Nephron progenitor cell (in vitro differentiated cells): ENCODE results near the gene SGK2.

Experiments
- DNase-seq: peaks from one replicate; pipeline ENCODE4 v3.0.0; 2021
- H3K27ac Mint-ChIP-seq: 2 replicates; pipeline ENCODE4 v1.8.0; 2021; ENCODE audit warnings: mild to moderate bottlenecking, moderate library complexity, mixed read lengths
- H3K27me3 Mint-ChIP-seq: 2 replicates; pipeline ENCODE4 v1.8.0; 2021; ENCODE audit warnings: mild to moderate bottlenecking, low read depth, mixed read lengths; ENCODE audit not compliant: poor library complexity
- H3K36me3 Mint-ChIP-seq: 2 replicates; pipeline ENCODE4 v1.8.0; 2021; ENCODE audit warnings: low read depth, mixed read lengths
- H3K4me1 Mint-ChIP-seq: 2 replicates; pipeline ENCODE4 v1.8.0; 2021; ENCODE audit warnings: mixed read lengths
- H3K4me3 Mint-ChIP-seq: 2 replicates; pipeline ENCODE4 v1.8.0; 2021; ENCODE audit warnings: mild to moderate bottlenecking, moderate library complexity, mixed read lengths
- H3K9me3 Mint-ChIP-seq: 2 replicates; pipeline ENCODE4 v1.8.0; 2021; ENCODE audit warnings: mild to moderate bottlenecking, moderate library complexity, mixed read lengths
- CTCF ChIP-seq: fragments of 200-600 bp; sonication (generic); IDR thresholded peaks from 2 replicates; pipeline ENCODE4 v1.5.0; 2021; ENCODE audit warnings: antibody characterized with exemption

Gene SGK2

GRCh38 chr20:43515628-43516027, 43.2 kb upstream of the SGK2 start:
- Mint-ChIP-seq H3K4me3 (peak overlapping the region; percentile 96), H3K27ac (no peak overlapping the region), H3K4me1 (peaks cover 19% of the 10 kb centered on the region), H3K36me3 (peaks cover 32% of the 10 kb centered on the region), H3K9me3 (peaks cover 7% of the 10 kb centered on the region), H3K27me3 (no peaks in the 10 kb centered on the region)
- no peak for TF ChIP-seq CTCF
- DNase-seq, result no peak

DNA sequence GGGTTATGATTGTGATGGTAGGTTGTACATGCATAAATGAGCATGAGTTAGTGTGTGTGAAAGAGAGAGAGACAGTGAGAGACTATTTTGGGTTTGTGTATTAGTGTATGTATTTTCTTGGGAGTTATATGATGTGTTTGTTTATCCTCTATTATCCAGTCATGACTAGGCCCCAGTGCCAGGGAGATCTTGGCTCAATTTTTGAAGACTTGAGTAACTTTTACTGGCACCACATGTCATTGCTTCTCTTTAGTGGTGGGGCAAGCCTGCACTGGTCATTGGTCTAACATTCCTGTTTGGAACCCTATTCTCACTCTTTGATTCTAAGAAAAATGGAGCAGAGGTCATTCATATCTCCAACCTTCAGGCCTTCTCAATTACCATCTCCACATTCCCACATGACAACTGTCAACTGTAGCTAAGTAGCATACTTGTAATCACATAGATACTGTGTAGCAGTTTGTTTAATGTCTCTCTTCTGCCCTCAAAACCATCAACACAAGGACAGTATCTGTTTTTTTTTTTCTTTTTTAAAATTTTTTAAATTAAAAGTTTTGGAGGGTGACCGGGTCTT, 42.5 kb upstream of the SGK2 start:
- H3K4me1 Mint-ChIP-seq, result peaks cover 19% of the 10 kb centered on the region
- H3K9me3 Mint-ChIP-seq, result peaks cover 9% of the 10 kb centered on the region
- H3K27ac Mint-ChIP-seq, result no peak overlapping the region
- H3K27me3 Mint-ChIP-seq, result no peaks in the 10 kb centered on the region
- no peak overlapping the region for H3K4me3 Mint-ChIP-seq
- no peak for DNase-seq
- TF ChIP-seq CTCF, result no peak
- peaks cover 39% of the 10 kb centered on the region for H3K36me3 Mint-ChIP-seq

- Mint-ChIP-seq H3K36me3 (peaks cover 53% of the 10 kb centered on the region), H3K27me3 (no peaks in the 10 kb centered on the region), H3K4me3 (no peak overlapping the region), H3K27ac (no peak overlapping the region), H3K9me3 (peaks cover 18% of the 10 kb centered on the region), H3K4me1 (peaks cover 8% of the 10 kb centered on the region)
- no peak for DNase-seq
- TF ChIP-seq CTCF, result no peak
Measured at GRCh38 chr20:43520074-43520630, 38.7 kb upstream of the SGK2 start.

DNA sequence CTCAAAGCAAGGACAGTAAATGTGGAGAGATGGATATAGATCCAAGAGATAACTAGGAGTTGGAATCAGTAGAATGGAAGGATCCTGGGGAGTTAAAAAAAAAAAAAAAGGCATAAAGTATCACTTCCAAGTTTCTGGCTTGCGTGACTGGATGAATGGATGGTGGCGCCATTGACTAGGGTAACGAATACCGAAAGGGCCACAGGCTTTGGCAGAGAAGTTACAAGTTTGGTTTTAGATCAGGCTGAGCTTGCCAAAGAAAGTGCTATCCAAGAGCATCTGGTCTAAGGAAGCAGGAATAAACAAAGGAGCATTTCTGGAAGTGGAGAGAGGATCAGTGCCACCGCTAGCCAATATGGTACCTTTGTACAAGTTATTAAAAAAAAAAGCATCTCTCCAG, 33.8 kb upstream of the SGK2 start:
- H3K9me3 Mint-ChIP-seq, result peaks cover 16% of the 10 kb centered on the region
- DNase-seq, result no peak
- H3K4me1 Mint-ChIP-seq, result no peaks in the 10 kb centered on the region
- no peak overlapping the region for H3K27ac Mint-ChIP-seq
- TF ChIP-seq CTCF, result no peak
- no peak overlapping the region for H3K4me3 Mint-ChIP-seq
- H3K36me3 Mint-ChIP-seq, result peaks cover 32% of the 10 kb centered on the region
- peaks cover 9% of the 10 kb centered on the region for H3K27me3 Mint-ChIP-seq

- Mint-ChIP-seq H3K27me3 (peaks cover 9% of the 10 kb centered on the region), H3K4me3 (no peak overlapping the region), H3K4me1 (no peaks in the 10 kb centered on the region), H3K36me3 (peaks cover 16% of the 10 kb centered on the region), H3K9me3 (peaks cover 8% of the 10 kb centered on the region), H3K27ac (peak overlapping the region; percentile 13)
- TF ChIP-seq CTCF, result no peak
- no peak for DNase-seq
Measured at GRCh38 chr20:43528258-43528875, 30.5 kb upstream of the SGK2 start.

DNA sequence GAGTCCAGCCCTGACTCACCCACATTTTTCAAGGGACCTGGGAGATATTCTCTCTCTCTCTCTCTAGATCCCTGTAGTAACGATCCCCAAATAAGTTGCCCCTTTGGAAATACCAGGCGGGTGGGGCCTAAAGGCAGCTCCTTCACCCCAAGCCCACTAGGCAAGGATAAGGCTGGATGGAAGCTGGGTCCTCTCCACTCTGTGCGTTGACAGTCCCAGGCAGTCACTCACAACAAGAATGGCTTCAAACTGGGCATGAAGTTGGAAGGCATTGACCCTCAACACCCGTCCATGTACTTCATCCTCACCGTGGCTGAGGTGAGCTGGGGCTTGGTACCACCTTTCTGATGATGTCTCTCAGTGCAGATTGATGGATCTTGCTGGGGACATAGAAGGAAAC, 29.8 kb upstream of the SGK2 start:
- peaks cover 7% of the 10 kb centered on the region for H3K9me3 Mint-ChIP-seq
- no peaks in the 10 kb centered on the region for H3K4me1 Mint-ChIP-seq
- H3K4me3 Mint-ChIP-seq, result no peak overlapping the region
- H3K36me3 Mint-ChIP-seq, result peaks cover 15% of the 10 kb centered on the region
- peaks cover 9% of the 10 kb centered on the region for H3K27me3 Mint-ChIP-seq
- H3K27ac Mint-ChIP-seq, result no peak overlapping the region
- no peak for TF ChIP-seq CTCF
- no peak for DNase-seq
